HG02884 (cell line): Measurements from ENCODE around the gene CEP104.
A peak's percentile ranks its signal among the peaks of the same experiment; 100 is the strongest.
"Not testable (repeated sequence)": the region's sequence is repeated elsewhere in the genome, so short reads cannot be mapped to it uniquely, and the experiment has no call there.

Experiments used
- ATAC-seq: cut with Tn5 transposase; IDR thresholded peaks from one replicate; pipeline ENCODE4 v1.9.1; 2021; ENCODE audit warnings: mild to moderate bottlenecking, moderate library complexity; ENCODE audit not compliant: unreplicated experiment

CEP104 gene

DNA sequence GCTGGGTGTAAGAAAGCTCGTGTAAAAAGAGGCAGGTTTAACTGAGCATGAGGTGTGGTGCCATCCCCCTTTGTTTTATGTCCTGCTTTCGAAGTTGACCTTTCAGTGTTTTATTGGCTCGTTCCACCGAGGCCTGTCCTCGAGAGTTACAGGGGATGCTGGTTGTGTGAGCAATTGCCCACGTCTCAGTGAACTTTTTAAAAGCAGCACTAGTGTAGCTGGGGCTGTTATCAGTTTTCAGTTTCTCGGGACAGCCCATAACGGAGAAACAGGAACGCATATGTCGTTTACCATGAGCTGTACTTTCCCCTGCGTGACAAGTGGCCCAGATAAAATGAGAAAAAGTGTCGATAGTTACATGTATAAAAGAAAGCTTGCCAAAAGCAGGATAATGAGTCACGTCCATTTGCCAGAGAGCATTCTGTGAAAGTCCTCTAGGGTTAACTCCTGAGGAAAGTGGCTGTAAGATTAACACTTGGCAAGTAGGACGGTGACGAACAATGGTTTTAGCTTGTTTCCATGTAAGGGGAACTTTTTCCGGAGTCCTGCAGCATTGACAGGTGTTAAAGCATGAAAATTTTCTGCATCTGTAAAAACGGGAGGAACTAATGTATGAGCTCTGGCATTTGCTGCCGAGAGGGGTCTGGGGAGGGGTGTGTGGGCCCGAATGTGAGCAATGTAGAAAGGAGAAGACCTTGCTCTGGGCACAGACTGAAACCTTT, 52.9 kb downstream of the CEP104 start:
- no peak for ATAC-seq

DNA sequence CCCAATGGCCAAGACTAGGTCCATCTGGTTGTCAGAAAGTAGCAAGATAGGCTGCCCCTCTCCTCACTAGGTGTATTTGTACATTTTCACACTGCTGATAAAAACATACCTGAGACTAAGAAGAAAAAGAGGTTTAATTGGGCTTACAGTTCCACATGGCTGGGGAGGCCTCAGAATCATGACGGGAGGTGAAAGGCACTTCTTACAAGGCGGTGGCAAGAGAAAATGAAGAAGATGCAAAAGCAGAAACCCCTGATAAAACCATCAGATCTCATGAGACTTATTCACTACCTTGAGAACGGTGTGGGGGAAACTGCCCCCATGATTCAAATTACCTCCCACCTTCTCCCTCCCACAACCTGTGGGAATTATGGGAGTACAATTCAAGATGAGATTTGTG, 56.2 kb downstream of the CEP104 start:
- not testable (repeated sequence) for ATAC-seq

DNA sequence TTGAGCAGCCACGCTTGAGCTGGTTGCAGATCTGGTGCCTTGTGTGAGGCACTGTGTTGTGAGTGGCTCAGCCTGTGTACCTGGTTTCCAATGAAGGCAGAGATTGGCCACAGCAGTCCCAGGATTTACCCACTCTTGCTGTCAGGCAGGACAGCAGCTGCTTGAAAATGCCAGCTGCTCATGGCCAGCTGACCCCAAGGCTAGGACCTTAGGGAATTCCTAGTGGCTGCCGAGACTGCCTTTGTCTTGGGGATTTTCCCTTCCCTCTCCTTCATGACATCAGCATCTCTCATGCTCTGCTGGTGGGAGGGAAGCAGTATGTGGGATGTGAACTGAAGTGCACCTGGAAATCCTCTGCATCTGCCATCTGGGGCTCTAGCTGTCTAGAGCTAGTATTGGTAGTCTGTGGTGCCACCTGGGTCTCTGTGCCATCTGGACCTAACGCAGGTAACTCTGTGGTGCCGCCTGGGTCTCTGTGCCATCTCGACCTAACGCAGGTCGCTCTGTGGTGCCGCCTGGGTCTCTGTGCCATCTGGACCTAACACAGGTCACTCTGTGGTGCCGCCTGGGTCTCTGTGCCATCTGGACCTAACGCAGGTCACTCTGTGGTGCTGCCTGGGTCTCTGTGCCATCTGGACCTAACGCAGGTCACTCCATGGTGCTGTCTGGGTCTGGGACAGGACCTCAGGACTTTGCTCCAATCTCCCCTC, 56.9 kb downstream of the CEP104 start:
- no peak for ATAC-seq

DNA sequence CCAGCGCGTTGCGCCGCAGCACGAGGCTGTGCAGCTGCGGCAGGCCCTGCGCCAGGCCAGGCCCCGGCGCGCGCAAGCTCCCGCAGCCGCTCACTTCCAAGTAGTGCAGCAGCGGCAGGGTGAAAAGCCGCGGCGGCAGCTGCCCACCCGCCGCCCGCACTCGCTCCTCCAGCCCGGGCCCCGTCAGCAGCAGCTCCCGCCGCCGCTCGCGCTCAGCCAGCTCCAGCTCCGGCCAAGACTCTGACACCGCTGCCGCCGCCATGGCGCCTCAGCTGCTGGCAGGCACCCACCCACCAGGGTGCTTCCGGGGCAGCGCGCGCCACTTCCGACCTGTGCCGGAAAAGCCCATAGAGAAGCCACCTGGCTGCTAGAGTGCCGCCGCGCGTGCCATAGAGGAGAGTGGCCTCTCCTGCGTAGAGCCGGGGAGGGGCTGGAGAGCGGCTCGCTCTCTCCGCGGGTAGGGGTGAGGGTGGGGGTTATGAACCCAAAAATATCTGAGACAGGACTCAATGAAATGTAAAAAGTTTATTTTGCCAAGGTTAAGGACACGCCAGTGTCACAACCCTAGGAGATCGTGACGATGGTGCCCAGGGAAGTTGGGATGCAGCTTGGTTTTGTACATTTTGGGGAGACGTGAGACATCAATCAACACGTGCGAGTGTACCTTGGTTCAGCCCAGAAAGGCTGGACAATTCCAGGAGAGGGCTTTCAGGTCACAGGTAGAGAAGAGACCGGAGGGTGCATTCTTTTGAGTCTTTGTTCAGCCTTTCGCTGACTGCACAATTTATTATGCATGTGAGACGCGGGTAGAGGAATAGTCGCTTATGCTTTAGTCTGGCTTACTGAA, 60.6 kb downstream of the CEP104 start, which contains the start of gene LRRC47:
Gene LRRC47, minus strand, starts transcription at position 284 of the 847 bp plus-strand sequence. Its CDS starts 22 bp downstream, at position 262.
- peak; percentile 96 for ATAC-seq

DNA sequence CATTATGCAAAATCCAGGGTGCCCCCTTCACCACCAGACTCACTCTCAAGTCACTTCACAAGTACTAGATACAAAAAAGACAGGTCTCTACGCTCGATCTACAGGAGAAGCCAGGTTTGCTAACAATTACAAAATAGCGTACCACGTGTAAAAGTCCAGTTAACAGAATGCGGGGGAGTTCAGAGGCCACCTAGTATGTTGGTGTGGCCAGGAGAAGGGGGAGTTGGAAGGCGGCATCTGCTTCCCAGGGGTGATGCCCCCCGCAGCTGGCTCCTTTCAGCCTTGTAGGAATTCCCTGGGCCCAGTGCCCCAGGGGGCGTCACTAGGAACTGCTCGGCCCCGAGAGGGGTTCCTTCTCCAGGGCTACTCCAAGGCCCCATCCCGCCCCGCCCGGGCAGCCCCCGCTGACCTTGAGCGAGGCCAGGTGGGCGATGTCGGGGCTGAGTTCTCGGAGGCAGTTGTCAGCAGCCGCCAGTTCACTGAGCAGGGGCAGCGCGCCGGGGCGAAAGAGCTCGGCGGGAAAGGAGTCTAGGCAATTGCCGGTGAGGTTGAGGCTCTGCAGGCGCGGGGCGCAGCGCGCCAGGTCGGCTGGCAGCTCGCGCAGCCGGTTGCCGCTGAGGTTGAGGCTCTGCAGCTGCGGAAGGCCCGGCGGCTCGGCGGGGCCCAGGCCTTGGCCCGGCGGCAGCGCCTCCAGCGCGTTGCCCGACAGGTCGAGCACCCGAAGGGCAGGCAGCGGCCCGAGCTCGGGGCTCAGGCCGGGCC, 61.4 kb downstream of the CEP104 start:
- peak; percentile 22 for ATAC-seq

DNA sequence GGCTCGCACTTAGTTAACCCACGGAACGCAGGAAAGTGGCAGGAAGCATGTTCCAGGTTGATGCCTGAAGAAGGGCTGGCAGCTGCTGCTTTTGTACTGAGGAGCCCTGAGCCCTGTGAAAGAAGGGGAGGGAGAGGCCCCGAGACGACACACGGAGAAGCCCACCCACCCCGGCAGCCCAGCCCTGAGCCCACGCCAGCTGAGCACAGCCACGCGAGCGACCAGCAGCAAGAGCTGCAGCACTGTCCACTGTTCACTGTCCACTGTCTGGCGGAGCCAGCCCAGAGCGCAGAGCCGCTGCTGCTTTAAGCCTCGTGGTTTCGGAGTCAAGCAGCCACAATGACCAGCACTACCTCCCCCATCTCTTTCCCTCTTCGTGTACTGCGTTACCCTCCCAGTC, 66.1 kb downstream of the CEP104 start:
- no peak for ATAC-seq

DNA sequence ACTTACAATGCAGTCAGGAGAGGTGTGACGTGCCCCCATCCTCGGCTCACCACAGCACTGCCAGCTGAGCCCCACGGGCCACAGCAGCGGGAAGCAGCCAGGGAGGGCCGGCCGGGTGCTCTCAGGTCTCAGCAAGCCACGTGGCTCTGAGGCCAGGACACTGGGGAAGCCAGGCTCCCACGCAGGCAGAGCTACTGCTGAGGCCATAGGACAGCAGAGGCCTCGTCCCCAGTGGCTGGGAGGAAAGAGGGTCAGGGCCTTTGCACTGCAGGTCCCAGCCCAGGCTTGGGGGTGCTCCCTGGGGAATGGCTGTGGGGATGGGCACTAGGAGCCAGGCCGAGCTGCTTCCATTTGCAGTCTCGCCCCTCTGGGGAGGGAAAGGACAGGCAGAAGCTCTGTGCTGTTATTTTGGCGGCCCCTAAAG, 66.5 kb downstream of the CEP104 start:
- ATAC-seq: no peak

DNA sequence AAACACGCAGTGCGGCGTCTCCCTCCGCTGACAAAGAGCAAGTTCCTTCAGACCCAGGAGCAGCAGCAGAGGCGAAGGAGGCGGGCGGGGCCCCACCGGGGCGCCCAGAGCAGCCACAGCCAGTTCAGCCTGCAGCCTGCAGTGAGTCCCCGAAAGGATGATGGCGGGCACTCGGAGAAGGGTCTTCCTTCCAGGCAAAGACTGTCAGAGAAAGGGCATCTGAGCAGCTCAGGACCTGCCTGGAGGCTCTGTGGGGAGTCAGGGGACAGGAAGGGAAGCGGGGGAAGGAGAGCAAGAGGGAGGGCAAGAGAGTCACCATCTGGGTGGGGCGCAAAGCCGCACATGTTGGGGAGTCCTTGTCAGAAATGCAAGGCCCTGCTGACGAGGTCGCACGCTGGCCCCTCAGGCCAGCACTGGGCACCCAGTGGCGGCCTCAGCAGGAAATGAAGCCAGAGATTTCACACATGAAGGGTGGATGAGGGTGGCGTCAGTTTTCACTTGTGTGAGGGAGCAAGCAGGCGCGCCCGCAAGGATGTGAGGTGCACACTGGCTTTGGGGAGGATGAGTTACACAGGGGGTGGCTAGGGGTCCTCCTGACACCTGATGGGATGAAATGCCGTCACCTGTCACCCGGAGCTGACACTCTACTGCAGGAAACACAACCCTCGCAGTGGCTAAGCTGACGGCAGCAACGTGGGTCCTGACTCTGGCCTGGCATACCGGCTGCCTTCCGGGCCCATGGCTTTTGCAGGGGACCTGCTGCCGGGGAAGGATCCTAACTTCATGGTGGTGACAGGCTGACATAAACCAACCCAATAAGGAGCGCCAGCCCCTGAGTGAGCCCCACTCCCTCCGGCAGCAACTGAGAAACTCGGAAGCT, 67.3 kb downstream of the CEP104 start:
- no peak for ATAC-seq

DNA sequence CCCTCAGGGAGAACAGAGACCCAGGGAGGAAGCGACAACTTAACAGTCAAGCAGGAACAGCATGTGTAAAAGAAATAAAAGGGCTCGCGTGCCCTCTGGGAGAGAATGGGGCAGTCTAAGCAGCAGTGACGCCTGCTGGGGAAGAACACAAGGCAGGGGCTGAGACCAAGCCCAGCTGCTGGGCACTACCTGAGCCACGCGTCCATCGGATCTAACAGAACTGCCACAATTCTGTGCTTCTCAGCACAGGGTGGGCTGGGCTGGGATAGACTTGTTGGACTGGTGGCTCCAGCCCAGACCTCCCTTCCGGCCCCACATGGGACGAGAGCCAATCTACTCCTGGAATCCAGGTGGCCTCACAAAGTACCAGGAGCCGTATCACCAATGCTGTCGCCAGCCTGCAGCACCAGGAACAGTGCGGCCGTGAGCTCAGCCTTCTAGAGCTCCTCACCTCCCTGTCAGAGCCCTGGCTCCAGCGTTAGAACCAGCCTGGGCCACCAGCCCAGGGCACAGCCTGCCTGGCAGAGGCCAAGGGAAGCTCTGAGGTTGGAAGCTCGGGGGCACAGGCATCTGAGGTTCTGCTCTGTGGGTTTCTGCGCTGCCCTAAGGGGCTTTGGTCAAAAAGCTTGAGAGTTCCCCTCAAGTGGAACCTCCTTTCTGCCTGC, 68.1 kb downstream of the CEP104 start:
- ATAC-seq: no peak

DNA sequence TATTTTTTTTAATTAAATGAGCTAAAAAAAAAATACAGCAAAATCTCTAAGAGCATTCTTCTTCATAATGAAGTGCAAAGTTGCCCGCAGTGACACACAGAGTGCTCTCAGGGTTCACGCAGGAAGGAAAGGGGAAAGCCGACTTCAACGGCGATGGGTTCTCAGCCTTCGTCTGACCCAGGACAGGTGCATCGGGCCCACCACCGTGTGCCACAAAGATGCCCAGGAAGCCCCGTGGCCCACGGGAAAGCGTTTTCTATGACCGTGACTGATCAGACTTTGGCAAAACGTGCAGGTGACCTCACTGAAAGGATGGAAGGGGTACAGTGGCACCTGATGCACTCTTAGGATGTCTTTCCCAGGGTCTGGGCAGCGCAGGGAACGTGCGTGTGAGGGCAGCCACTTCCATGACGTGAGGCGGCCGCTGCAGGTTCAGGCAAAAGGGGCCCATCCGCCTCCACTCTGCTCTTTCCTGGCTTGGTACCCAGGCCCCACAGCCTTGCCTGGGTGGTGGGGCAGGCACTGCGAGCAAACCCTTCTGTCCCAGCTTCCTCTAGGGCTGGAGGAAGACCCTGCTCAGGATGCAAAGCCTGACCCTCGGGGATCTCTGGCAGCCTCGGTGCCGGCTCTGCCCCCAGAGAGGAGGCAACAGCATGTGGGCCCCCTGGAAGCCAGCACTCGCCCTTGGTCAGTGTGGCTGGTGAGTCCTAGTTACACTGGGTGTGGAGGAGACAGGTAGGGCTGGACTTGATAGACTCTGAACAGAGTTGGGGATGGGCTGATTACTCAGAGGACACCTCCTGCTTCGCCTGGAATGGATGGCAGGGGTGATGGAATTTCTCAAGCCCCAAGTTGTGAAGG, 69.0 kb downstream of the CEP104 start:
- no peak for ATAC-seq

DNA sequence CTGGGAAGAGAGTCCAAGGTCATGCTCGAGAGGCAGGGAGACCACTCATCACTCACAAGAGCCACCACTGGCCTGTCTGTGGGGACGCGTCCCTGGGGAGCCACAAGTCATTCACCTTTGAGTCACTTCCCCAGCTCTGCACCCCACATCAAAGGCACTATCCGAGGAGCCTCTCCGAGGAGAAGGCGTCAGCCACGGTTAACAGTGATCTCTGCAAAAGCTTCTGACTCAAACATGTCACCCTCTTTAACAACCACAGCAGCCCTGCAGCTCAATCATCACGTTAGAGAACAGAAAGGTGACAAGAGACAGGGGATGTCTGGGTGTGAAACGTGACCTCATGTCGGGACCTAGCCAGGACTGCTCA, 69.7 kb downstream of the CEP104 start:
- no peak for ATAC-seq

DNA sequence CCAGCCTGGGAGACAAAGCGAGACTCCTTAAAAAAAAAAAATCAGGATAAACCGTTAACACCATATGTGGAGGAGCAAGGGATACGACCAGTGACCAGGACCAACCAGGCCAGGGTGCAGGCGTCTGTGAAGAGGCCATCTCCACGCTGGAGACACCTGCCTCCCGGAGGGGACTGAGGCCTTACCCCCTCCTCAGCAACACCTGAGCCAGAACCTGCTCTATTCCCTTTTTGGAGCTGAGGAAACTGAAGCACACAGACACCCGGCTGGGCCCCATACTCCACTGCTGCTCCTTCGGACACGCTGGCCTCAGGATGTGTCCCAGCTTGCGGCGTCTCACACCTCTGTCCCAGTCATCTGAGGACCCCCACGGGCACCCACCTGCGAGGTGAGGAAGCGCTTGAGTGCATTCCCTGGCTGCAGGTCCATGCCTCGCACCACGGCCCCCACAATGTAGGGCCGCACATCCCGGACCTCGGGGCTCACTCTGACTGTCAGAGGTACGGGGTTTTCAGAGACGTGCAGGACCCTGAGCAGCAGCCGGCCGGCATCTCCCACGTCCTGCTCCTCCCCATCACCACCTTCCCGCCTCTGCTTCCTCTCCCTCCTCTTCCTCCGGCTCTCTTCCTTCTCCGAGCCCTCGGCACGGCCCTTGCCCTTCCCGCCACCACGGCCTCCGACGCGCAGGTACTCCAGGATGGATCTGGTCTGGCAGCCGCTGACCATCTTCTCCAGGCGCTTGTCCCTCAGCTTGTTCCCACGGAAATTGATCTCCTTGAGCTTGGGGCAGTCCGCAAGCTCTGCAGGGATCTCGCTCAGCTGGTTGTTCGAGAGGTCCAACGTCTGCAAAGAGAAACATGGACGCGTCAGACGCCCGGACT, 70.3 kb downstream of the CEP104 start:
- no peak for ATAC-seq

DNA sequence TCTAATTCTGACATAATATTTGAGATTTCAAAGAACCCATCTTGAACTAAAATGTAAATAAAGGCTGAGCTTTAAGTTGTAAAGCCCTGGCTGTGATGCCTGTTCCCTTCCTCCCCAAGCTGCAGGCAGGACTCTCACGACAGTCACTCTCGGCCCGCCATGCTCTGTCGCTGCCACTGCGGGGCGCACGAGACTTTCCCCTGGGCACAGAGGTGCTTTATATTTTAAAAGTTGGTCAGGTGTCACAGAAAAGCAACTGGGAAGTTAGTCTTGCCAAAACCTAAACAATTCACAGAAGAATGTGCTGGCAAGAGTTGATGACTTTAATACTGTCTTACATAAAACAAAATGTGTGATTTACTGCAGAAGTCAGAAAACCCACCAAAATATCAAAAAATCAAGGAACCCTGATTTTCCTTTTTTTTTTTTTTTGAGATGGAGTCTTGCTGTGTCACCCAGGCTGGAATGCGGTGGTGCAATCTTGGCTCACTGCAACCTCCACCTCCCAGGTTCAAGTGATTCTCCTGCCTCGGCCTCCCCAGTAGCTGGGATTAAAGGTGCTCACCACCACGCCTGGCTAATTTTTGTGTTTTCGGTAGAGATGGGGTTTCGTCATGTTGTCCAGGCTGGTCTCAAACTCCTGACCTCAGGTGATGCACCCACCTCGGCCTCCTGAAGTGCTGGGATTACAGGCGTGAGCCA, 71.4 kb downstream of the CEP104 start:
- ATAC-seq: no peak

DNA sequence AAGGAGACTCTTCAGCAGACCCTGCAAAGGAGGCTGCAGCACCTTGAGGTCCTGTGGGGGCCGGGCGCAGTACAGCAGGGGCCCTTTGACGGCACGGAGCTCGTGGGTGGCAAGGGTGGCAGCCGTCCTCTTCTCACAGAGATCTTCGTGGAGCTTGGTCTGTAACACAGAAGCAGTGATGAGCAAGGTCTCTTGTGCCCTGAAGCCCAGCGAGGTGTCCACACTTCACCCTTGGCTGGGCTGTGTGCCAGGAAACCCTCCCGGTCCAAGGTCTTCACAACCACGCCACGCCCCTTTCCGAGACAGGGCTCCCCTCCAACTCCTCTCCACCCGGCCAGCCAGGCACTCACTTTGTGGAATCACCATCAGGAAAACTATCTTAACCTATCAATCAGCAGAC, 72.0 kb downstream of the CEP104 start:
- no peak for ATAC-seq

DNA sequence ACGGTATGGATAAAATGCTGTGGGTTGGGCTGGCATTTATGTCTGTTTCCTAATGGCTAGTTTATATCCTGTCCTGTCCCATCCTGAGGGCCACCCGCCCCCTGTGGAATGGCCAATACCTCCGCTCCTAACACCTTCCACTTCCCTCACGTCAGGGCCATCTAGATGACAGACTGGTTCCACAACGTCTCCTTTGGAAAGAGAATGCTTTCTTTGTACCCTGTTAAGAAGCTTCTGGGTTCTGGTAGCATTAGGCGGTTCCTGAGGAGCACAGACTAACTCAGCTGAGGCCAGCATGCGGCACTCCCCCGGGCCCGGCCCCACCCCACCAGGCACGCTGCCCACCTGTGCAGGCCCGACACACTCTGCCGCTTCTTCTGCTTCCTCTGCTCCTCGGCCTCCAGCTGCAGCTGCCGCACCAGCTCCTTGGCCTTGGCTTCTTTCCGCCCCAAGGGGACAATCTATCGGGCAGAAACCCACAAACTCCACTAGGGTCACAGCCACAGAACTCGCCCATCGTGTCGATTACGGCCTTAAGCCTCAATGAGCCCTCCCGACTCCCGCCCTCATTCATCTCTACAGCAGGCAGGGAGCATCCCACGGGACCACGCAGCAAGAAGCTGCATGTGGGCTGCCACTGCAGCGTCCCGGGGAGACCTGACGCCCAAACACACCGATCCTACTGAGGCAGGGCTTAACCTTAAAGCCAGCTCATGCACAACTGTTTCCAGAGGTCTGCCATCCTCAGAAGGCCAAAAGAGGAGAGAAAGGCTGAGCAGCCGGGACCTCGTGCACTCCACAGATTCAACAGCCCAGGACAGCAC, 73.1 kb downstream of the CEP104 start:
- no peak for ATAC-seq

DNA sequence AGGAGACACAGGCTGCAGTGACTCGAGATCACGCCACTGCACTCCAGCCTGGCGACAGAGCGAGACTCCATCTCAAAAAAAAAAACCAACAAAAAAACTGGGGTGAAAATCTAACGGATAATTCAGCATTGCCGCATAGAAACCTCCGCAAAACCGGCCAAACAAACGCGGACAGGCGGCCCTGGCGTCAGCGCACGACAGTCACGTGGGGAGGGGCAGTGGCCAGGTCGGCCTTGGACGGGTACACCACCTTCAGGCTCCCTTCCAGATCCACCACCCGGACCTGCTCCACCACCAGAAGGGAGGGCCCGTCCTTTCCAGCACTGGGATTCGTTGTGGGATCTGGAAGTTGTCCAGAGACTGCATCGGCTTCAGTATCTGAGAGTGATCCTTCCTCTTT, 76.1 kb downstream of the CEP104 start:
- no peak for ATAC-seq
